Activated naive CD4-positive, alpha-beta T cell treated with anti-CD3 and anti-CD28 coated beads for 36 hours (primary cell): Measurements from ENCODE around the gene CTNS. TPM values are rescaled to one million over a fixed set of nuclear protein-coding genes. Genes with fewer than 3 reads are reported as not detected.
"Not testable (repeated sequence)": the region's sequence is repeated elsewhere in the genome, so short reads cannot be mapped to it uniquely, and the experiment has no call there.

Source experiments
- CTCF ChIA-PET: fragments of 350-600 bp; sonication (Branson Sonifier 250); formaldehyde crosslinking; loops from one replicate; lab custom pipeline; 2021; ENCODE audit warnings: antibody characterized with exemption; lab: Charles Lee
- DNase-seq: peaks from one replicate; pipeline ENCODE4 v3.0.0-alpha.2; 2020
- H3K27ac Mint-ChIP-seq: one replicate; pipeline ENCODE4 v1.8.0; 2021; ENCODE audit warnings: mild to moderate bottlenecking, mixed read lengths
- H3K27me3 Mint-ChIP-seq: one replicate; pipeline ENCODE4 v1.8.0; 2021; ENCODE audit warnings: low read depth, mixed read lengths
- H3K36me3 Mint-ChIP-seq: one replicate; pipeline ENCODE4 v1.8.0; 2021; ENCODE audit warnings: low read depth, mixed read lengths
- H3K4me1 Mint-ChIP-seq: one replicate; pipeline ENCODE4 v1.8.0; 2021; ENCODE audit warnings: low read depth, mixed read lengths
- H3K4me3 Mint-ChIP-seq: one replicate; pipeline ENCODE4 v1.8.0; 2021; ENCODE audit warnings: mild to moderate bottlenecking, moderate library complexity, mixed read lengths
- H3K9me3 Mint-ChIP-seq: one replicate; pipeline ENCODE4 v1.8.0; 2021; ENCODE audit warnings: mixed read lengths
- intact Hi-C: fragments of 100-400 bp; cut with micrococcal nuclease; formaldehyde crosslinking; loops from one replicate; pipeline ENCODE4 v1.15.1; 2023
- total RNA-seq, 2 experiments: library from RNA; stranded (reverse); gene quantifications; one replicate each; pipeline ENCODE4 v1.2.3, GENCODE V29; 2021

CTNS gene
- total RNA-seq, 2 experiments from 2014 or later: 4.5 TPM

- intact Hi-C loops: loop anchor here (1.0 kb wide), 1 partner anchor 16 kb away; no protein-coding TSS in a partner anchor
- CTCF ChIA-PET: interaction anchor here (0.9 to 2.5 kb wide), 5 partner anchors 12 to 43 kb away, joined by 3 to 9 read pairs (median 4); no protein-coding TSS in a partner anchor
- peak overlapping the region; percentile 75 for H3K27ac Mint-ChIP-seq
- H3K36me3 Mint-ChIP-seq: peaks cover 11% of the 10 kb centered on the region
- no peak for DNase-seq
- H3K9me3 Mint-ChIP-seq: peaks cover 3% of the 10 kb centered on the region
- H3K27me3 Mint-ChIP-seq: no peaks in the 10 kb centered on the region
- peaks cover 18% of the 10 kb centered on the region for H3K4me1 Mint-ChIP-seq
- H3K4me3 Mint-ChIP-seq: peak overlapping the region; percentile 94
These were observed 58.7 kb downstream of the CTNS start for GRCh38 chr17:3695129-3695722.

- DNase-seq: peak; percentile 48
- peaks cover 3% of the 10 kb centered on the region for H3K9me3 Mint-ChIP-seq
- peaks cover 20% of the 10 kb centered on the region for H3K4me1 Mint-ChIP-seq
- peak within 1 kb of the TSS; percentile 88 for H3K27ac Mint-ChIP-seq
- intact Hi-C loops: loop anchor here (1.0 to 2.0 kb wide), 3 partner anchors 15 to 42 kb away; partner anchors contain the start of gene HASPIN
- H3K36me3 Mint-ChIP-seq: peaks cover 7% of the 10 kb centered on the region
- CTCF ChIA-PET: interaction anchor here (0.9 to 2.5 kb wide), 6 partner anchors 11 to 42 kb away, joined by 3 to 9 read pairs (median 4); no protein-coding TSS in a partner anchor
- H3K27me3 Mint-ChIP-seq: no peaks in the 10 kb centered on the region
- H3K4me3 Mint-ChIP-seq: peak within 1 kb of the TSS; percentile 94
These were observed 59.3 kb downstream of the CTNS start, which contains the start of gene P2RX5 for GRCh38 chr17:3695723-3696411. P2RX5 (minus strand) TSS chr17:3696155; CDS start chr17:3696005, 150 bp downstream.

GRCh38 chr17:3697103-3697476 is 60.5 kb downstream of the CTNS start:
- intact Hi-C loops: loop anchor here (2.0 kb wide), 1 partner anchor 26 kb away; the partner anchor contains the start of gene HASPIN
- peaks cover 20% of the 10 kb centered on the region for H3K4me1 Mint-ChIP-seq
- peaks cover 1% of the 10 kb centered on the region for H3K36me3 Mint-ChIP-seq
- peak overlapping the region; percentile 4 for H3K4me3 Mint-ChIP-seq
- H3K9me3 Mint-ChIP-seq: peaks cover 5% of the 10 kb centered on the region
- CTCF ChIA-PET: interaction anchor here (1.0 kb wide), 1 partner anchor 9 kb away, joined by 3 read pairs; no protein-coding TSS in a partner anchor
- no peaks in the 10 kb centered on the region for H3K27me3 Mint-ChIP-seq
- H3K27ac Mint-ChIP-seq: no peak overlapping the region
- no peak for DNase-seq

- no peak for DNase-seq
- H3K9me3 Mint-ChIP-seq: peaks cover 7% of the 10 kb centered on the region
- peaks cover 19% of the 10 kb centered on the region for H3K4me1 Mint-ChIP-seq
- H3K36me3 Mint-ChIP-seq: peaks cover 6% of the 10 kb centered on the region
- no peaks in the 10 kb centered on the region for H3K27me3 Mint-ChIP-seq
- intact Hi-C loops: no loop called here
- CTCF ChIA-PET: no interaction called here
- H3K27ac Mint-ChIP-seq: no peak overlapping the region
- no peak overlapping the region for H3K4me3 Mint-ChIP-seq
These were observed 61.6 kb downstream of the CTNS start for GRCh38 chr17:3698139-3698538.

GRCh38 chr17:3699951-3700350 is 63.4 kb downstream of the CTNS start:
- peaks cover 5% of the 10 kb centered on the region for H3K4me1 Mint-ChIP-seq
- H3K27me3 Mint-ChIP-seq: no peaks in the 10 kb centered on the region
- peaks cover 5% of the 10 kb centered on the region for H3K36me3 Mint-ChIP-seq
- no peak overlapping the region for H3K27ac Mint-ChIP-seq
- CTCF ChIA-PET: interaction anchor here (0.8 kb wide), 1 partner anchor 17 kb away, joined by 4 read pairs; no protein-coding TSS in a partner anchor
- H3K4me3 Mint-ChIP-seq: no peak overlapping the region
- H3K9me3 Mint-ChIP-seq: peaks cover 7% of the 10 kb centered on the region
- DNase-seq: no peak
- intact Hi-C loops: no loop called here

- H3K4me1 Mint-ChIP-seq, H3K27me3 Mint-ChIP-seq, H3K36me3 Mint-ChIP-seq, intact Hi-C loops, H3K9me3 Mint-ChIP-seq, H3K4me3 Mint-ChIP-seq, DNase-seq, H3K27ac Mint-ChIP-seq: not testable (repeated sequence)
- CTCF ChIA-PET: interaction anchor here (0.6 to 2.0 kb wide), 3 partner anchors 11 to 32 kb away, joined by 3 to 4 read pairs (median 3); partner anchors contain the start of gene HASPIN
These were observed 65.5 kb downstream of the CTNS start for GRCh38 chr17:3702041-3702539.

- Mint-ChIP-seq H3K27me3 (no peaks in the 10 kb centered on the region), H3K4me3 (no peak overlapping the region), H3K36me3 (peaks cover 5% of the 10 kb centered on the region), H3K4me1 (peaks cover 21% of the 10 kb centered on the region), H3K27ac (no peak overlapping the region), H3K9me3 (peaks cover 4% of the 10 kb centered on the region)
- intact Hi-C loops: no loop called here
- no peak for DNase-seq
- CTCF ChIA-PET: no interaction called here
These were observed 68.6 kb downstream of the CTNS start for GRCh38 chr17:3704931-3705717.

- CTCF ChIA-PET: interaction anchor here (1.5 kb wide), 1 partner anchor 9 kb away, joined by 3 read pairs; the partner anchor contains the start of gene P2RX5
- DNase-seq, H3K9me3 Mint-ChIP-seq, H3K36me3 Mint-ChIP-seq, H3K27ac Mint-ChIP-seq, H3K27me3 Mint-ChIP-seq, H3K4me3 Mint-ChIP-seq, intact Hi-C loops: not testable (repeated sequence)
- H3K4me1 Mint-ChIP-seq: peaks cover 25% of the 10 kb centered on the region
These were observed 69.1 kb downstream of the CTNS start for GRCh38 chr17:3705718-3705984.

- H3K4me1 Mint-ChIP-seq: peaks cover 45% of the 10 kb centered on the region
- no peak overlapping the region for H3K4me3 Mint-ChIP-seq
- peak overlapping the region; percentile 24 for H3K27ac Mint-ChIP-seq
- H3K36me3 Mint-ChIP-seq: peaks cover 17% of the 10 kb centered on the region
- H3K27me3 Mint-ChIP-seq: no peaks in the 10 kb centered on the region
- intact Hi-C loops: no loop called here
- no peaks in the 10 kb centered on the region for H3K9me3 Mint-ChIP-seq
- CTCF ChIA-PET: interaction anchor here (0.6 to 1.1 kb wide), 4 partner anchors 9 to 1618 kb away, joined by 3 read pairs; no protein-coding TSS in a partner anchor
- DNase-seq: no peak
These were observed 71.8 kb downstream of the CTNS start for GRCh38 chr17:3708366-3708765.

GRCh38 chr17:3710951-3711383 is 74.4 kb downstream of the CTNS start:
- H3K9me3 Mint-ChIP-seq: no peaks in the 10 kb centered on the region
- peak; percentile 89 for DNase-seq
- H3K4me1 Mint-ChIP-seq: peaks cover 46% of the 10 kb centered on the region
- H3K27me3 Mint-ChIP-seq: no peaks in the 10 kb centered on the region
- CTCF ChIA-PET: interaction anchor here (0.6 to 1.4 kb wide), 6 partner anchors 16 to 388 kb away, joined by 3 to 6 read pairs (median 4); no protein-coding TSS in a partner anchor
- peaks cover 31% of the 10 kb centered on the region for H3K36me3 Mint-ChIP-seq
- peak overlapping the region; percentile 87 for H3K27ac Mint-ChIP-seq
- H3K4me3 Mint-ChIP-seq: no peak overlapping the region
- intact Hi-C loops: loop anchor here (1.0 to 2.0 kb wide), 5 partner anchors 12 to 1318 kb away; partner anchors contain the start of genes EMC6, HASPIN, NCBP3 and TAX1BP3
